Femur (tissue), 1 donor: ENCODE results near the gene CLPSL1.
A peak's percentile ranks its signal among the peaks of the same experiment; 100 is the strongest.

Experiments used
- DNase-seq: peaks from one replicate; pipeline ENCODE4 v3.0.0-alpha.2; 2017

CLPSL1 gene

DNA sequence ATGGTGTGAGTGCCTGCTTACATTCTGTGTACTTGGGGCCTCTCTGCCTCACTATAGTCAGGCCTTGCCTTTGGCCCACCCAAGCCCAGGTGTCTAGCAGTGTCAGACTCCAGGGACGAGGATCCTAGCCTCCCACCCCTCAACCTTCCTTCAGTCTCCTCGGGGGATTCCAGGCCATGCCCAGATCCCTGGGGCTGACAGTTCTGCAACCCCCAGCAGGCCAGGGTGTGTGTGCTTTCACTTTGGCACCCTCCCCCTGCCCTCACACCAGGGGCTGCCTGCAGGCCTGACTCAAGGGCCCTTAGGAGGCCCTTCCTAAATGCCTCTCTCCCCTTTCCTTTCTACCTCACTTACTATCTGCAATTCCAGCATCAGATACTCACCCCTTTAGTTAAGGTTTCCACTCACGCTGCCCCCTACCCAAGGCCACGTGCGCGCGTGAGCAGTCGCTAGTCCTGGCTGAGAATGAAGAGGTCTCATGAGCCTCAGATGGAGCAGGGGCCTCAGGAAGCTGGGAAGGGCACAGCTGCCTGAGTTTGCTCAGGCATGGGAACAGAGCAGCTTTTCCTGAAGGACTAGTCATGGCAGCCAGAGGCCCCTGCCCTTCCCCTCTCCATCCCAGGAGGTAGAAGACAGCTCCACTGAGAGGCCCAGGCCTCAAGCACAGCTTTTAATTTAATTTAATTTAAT is 17.2 kb downstream of the CLPSL1 start:
- DNase-seq, result no peak

DNA sequence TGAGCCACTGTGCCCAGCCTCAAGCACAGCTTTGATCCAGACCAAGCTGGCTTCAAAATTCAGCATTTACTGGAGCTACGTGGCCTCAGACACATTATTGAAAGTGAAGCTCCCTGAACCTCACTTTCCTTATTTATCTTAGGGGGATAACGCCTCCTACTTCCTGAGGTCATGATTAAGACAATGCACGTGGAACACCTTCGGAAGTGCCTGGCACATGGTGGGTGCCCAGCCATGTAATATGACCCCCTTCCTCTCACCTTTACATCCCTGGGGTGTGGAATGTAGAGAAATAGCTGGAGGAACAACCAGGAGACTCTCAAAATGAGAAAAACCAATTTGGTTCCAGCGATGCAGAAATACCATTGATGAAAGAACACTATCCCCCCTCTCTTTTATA is 17.9 kb downstream of the CLPSL1 start:
- no peak for DNase-seq

DNA sequence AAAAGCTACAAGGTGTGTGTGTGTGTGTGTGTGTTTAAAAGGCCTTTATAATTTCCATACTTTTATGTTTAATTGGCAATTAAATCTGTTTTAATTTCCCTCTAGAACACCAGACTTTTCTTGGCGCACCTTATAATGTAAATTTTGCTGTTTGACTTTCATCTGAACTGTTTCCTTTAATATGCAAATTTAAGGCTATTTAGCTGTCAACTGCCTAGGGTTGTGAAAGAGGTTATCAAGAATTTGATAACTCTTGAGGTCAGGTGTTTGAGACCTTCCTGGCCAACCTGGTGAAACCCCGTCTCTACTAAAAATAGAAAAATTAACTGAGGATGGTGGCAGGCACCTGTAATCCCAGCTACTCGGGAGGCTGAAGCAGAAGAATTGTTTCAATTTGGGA is 20.3 kb downstream of the CLPSL1 start:
- DNase-seq, result no peak

DNA sequence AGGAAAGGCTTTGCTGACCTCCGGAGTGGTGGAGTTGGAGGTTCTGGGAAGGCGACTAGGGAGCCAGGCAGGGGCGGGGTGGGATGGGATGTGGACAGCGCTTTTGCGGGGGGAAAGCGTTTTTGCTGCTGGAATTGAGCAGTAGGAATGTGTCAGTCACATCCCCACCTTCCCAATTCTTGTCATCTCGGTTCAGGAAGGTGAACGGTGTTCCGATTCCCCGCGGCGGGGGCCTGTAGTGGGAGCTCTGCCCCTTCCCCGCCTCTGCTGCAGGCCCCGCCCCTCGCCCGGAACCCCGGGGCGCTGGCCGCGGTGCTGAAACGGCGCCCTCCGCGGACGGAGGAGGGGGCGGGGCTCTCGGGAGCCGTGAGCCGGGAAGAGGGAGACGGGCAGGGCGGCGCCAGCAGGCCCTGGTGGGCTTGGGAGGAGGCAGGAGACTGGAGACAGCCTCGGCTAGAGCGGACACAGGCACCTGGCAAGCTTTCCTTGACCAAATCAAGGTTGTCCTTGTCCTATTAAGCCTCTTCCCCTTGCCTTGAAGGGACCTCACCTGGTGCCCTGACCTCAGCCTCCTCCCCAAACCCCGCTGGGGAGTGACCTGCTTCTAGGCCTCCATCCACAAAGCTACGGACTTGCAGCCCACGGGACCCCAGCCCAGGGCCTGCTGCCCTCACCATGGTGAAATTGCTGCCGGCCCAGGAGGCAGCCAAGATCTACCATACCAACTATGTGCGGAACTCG is 24.3 kb downstream of the CLPSL1 start, which contains the start of gene LHFPL5:
Gene LHFPL5, plus strand, starts transcription at position 357 of the 741 bp plus-strand sequence. Its CDS starts 319 bp downstream, at position 676.
- peak; percentile 65 for DNase-seq

DNA sequence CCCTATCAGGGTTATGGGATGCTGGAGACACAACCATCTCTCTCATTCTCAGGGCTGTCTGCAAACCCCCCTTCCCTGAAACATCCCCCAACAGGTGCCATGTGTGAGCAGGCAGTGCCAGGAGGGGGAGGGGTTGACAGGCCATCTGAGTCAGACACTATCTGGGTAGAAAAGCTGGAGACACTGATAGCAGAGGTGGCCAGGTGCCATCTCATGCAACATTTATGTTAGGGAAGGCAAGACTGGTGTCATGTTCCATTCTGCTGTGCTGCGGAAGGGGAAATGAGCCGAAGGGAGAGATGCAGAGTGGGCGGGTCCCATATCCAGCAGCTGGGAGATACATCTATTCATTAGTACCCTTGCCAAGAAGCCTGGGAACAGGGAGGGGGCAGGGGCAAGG is 27.9 kb downstream of the CLPSL1 start:
- no peak for DNase-seq

DNA sequence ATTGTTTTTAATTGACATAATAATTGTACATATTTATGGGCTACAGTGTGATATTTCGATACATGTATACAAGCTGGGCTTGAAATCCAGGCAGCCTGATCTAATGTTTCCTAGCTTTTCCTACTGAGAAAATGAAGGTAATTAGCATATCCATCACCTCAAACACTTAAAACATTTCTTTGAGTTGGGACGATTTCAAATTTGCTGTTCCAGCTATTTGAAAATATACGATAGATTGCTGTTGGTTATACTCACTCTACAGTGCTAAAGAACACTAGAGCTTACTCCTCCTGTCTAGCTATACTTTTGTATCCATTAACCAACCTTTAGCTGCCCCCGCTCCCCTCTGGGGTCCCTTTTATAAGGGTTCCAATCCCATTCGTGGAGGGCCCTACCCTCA is 29.0 kb downstream of the CLPSL1 start:
- no peak for DNase-seq

DNA sequence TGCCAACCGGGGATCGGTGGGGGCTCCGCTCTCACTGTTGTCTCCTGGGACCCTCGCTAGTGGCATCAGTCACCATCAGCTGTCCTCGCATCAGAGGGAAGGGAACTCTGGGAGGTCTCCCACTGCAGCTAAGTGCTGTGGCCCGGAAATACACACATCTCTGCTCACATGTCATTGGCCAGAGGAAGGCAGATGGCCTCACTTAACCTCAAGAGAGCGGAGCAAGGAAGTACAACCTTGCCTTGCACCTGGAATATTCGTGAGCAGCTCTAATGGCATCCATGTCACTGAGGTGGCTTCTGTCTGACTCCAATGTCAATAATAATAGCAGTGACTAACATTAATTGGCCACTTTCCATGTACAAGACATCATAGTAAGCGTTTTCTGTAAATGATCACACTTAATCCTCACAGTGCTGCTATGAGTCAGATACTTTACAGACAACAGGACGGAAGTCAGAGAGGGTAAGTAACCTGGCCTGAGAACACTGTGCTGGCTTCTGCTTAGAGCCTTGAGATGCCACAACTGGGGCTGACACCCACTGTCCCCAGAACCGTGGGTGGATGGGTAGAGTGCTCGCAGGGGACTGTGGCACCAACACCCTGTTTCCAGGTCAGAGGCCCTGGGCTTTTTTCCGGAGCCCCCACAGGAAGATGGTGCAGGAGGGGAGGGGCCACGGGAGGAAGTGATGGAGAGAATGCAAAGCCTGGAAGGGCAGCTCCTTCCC is 30.3 kb downstream of the CLPSL1 start:
- no peak for DNase-seq

DNA sequence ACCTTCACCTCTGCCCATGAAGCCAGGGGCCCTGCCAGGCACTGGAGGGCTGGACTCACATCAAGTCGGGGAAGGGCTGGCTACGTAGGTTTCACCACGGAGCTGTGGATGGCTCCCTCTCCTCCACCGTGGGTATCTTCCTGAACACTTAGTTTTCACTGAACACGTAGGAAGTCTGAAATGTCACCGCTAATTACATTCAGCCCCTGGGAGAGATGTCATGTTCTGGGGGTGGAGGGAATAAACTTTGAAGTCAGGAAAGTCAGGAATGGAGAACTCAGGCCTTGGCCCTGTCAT is 30.8 kb downstream of the CLPSL1 start:
- no peak for DNase-seq

DNA sequence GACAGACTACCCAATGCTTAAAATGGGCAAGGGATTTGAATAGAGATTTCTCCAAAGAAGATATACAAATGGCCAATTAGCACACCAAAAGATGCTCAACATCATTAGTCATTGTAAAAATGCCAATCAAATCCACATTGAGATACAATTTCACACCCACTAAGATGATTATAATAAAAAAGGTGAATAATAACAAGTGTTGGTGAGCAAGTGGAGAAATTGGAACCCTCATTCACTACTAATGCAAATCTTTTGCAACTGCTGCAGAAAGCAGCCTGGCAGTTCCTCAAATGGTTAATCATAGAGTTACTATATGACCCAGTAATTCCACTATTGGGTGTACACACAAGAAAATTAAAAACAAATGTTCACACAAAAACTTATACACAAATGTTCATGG is 36.7 kb downstream of the CLPSL1 start:
- DNase-seq, result no peak

DNA sequence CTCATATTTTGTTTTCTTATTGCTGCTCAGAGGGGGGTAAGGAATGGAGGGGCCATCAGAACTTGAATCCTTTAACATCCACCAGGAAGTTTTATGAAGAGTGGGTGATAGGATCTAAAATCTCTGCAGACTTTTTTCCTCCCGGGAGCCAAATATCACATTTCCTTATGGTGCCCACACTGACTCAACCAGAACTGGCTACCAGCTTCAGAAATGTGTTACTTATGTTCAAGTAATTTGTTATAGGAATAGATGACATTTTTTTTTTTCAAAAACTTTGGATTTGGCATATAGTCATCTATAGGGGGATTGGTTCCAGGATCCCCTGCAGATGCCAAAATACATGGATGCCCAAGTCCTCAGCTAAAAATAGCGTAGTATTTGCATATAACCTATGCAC is 42.8 kb downstream of the CLPSL1 start:
- no peak for DNase-seq

DNA sequence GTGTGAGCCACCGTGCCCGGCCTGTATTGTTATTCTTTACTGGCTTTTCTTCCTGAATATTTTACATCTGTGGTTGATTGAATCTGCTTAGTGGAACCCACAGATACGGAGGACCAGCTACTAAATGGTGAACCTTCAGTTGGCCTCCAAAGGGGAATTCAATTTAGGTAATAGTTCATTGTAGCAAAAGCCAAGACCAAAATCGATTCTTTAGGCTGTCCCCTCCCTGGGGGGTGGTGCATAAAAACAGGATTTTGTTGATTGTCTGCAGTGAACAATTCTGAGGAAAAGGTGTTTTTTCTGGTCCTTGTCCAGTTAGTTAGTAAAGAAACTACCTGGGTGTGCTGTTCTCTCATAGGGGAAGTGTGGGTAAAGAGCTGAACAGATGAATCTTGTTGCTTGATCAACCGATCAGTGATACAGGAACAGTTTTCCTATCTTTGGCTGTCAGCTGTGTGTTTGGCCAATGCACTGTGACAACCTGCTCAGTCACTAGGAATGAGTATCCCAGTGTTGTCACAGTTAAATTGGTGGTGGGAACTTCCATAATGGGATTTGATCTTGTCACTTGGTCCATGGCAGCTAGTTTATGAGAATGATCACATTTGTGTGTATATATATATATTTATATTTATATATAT is 43.9 kb downstream of the CLPSL1 start:
- DNase-seq, result no peak

DNA sequence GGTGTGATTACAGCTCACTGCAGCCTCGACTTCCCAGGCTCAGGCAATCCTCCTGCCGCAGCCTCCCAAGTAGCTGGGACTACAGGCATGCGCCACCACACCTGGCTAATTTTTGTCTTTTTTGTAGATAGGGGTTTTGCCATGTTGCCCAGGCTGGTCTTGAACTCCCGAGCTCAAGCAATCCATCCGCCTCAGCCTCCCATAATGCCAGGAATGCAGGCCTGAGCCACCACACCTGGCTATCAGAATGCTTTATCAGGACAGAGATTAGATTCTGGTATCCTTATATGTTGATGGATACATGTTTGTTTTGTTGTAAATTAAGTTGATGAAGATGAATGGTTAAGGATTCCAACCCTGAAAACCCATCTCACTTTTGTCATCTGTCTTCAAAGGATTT is 48.5 kb downstream of the CLPSL1 start:
- no peak for DNase-seq

DNA sequence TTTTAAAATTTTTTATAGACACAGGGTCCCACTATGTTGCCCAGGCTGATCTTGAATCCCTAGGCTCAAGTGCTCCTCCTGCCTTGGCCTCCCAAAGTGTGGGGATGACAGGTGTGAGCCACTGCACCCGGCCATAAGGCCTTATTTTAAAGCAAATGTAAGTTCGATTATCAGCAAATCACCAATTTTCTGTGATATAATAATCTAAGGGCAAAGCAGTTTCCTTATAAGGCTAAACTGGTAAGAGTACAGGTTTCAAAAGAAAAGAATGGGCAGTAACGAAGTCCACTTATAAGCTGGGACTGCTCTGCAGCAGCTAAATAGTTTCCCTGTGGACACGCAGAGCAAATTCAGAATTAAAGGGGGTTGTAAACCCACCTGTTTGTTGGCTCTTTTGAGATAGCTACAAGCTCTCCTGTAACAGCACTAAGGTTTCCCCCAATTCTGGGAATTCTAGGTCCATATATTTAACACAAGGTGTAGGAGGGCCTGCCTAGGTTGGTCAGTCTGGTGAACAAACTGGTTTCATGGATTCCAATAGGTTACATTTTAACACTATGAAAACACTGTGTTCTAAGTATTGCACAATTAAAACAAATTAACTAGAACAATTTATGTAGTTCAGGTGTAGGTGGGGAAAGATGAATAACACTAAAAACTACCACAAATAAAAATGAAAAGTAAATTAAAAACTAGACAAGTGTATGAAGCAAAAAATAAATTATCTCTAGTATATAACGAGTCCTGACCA is 50.6 kb downstream of the CLPSL1 start:
- no peak for DNase-seq

DNA sequence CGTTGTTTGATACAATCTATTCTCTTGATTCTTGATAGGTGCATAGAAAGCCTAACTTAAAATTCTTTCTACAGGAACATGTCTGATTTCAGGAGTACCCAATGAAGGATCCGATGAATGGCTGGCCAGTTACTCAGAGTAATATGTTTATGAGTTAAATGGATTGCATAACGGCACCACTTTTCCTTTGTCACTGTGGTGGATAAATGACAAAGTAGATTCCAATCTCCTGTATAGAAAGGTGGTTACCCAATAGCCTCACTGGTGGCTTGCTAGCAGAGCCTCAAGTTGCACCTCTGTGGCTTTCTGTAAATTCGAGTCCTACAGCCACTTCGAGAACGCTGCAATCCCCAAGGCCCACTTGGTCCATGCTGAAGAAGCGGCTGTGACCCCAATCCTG is 52.7 kb downstream of the CLPSL1 start:
- DNase-seq, result no peak
